H9 (cell line): Measurements from ENCODE around the gene CSF1R. TPM values are rescaled to one million over a fixed set of nuclear protein-coding genes. Genes with fewer than 3 reads are reported as not detected.

Source experiments
- DNase-seq: peaks from one replicate; pipeline ENCODE4 v3.0.0-alpha.2; 2017
- H2AFZ ChIP-seq: one replicate; pipeline ENCODE4 v1.6.1; 2013; ENCODE audit warnings: mild to moderate bottlenecking, low read length, control low read depth, moderate library complexity
- H2AK5ac ChIP-seq: 2 replicates; pipeline ENCODE4 v1.6.1; 2013; ENCODE audit warnings: low read length, control low read depth, mixed read lengths; ENCODE audit not compliant: insufficient read length
- H2BK120ac ChIP-seq: one replicate; pipeline ENCODE4 v1.6.1; 2013; ENCODE audit warnings: low read depth, mild to moderate bottlenecking, low read length, control low read depth, inconsistent platforms; ENCODE audit not compliant: poor library complexity, severe bottlenecking
- H2BK12ac ChIP-seq: 2 replicates; pipeline ENCODE4 v1.6.1; 2013; ENCODE audit warnings: low read length, control low read depth, mixed read lengths, low read depth; ENCODE audit not compliant: insufficient read length
- H2BK15ac ChIP-seq: 2 replicates; pipeline ENCODE4 v1.6.1; 2013; ENCODE audit warnings: low read depth, low read length, control low read depth
- H2BK20ac ChIP-seq: one replicate; pipeline ENCODE4 v1.6.1; 2013; ENCODE audit warnings: low read depth, mild to moderate bottlenecking, low read length, control low read depth, inconsistent platforms; ENCODE audit not compliant: poor library complexity, severe bottlenecking
- H2BK5ac ChIP-seq: 2 replicates; pipeline ENCODE4 v1.6.1; 2013; ENCODE audit warnings: low read length, control low read depth, mixed read lengths; ENCODE audit not compliant: insufficient read length
- H3K14ac ChIP-seq: 2 replicates; pipeline ENCODE4 v1.6.1; 2013; ENCODE audit warnings: low read length, control low read depth; ENCODE audit not compliant: insufficient read depth
- H3K18ac ChIP-seq: 2 replicates; pipeline ENCODE4 v1.6.1; 2013; ENCODE audit warnings: low read depth, mild to moderate bottlenecking, mixed read lengths, low read length, control low read depth; ENCODE audit not compliant: insufficient read length
- H3K23ac ChIP-seq: 2 replicates; pipeline ENCODE4 v1.6.1; 2013; ENCODE audit warnings: low read length, control low read depth, mixed read lengths, low read depth; ENCODE audit not compliant: insufficient read length
- H3K23me2 ChIP-seq: 2 replicates; pipeline ENCODE4 v1.6.1; 2013; ENCODE audit warnings: low read depth, mild to moderate bottlenecking, mixed read lengths, low read length, control low read depth; ENCODE audit not compliant: insufficient read length, poor library complexity, severe bottlenecking
- H3K27ac ChIP-seq: 2 replicates; pipeline ENCODE4 v1.5.1; 2013; ENCODE audit warnings: low read length, control low read depth, mixed read lengths, low read depth; ENCODE audit not compliant: insufficient read length
- H3K27me3 ChIP-seq: 2 replicates; pipeline ENCODE4 v1.6.1; 2013; ENCODE audit warnings: low read length, control low read depth, inconsistent platforms; ENCODE audit not compliant: insufficient read depth
- H3K4ac ChIP-seq: 2 replicates; pipeline ENCODE4 v1.6.1; 2013; ENCODE audit warnings: low read depth, mild to moderate bottlenecking, control low read depth, inconsistent platforms, low read length, moderate library complexity
- H3K4me1 ChIP-seq: 2 replicates; pipeline ENCODE4 v1.6.1; 2013; ENCODE audit warnings: low read length, control low read depth, inconsistent platforms; ENCODE audit not compliant: insufficient read depth
- H3K4me2 ChIP-seq: 2 replicates; pipeline ENCODE4 v1.6.1; 2013; ENCODE audit warnings: low read length, control low read depth, mixed read lengths; ENCODE audit not compliant: insufficient read length, insufficient read depth
- H3K56ac ChIP-seq: 2 replicates; pipeline ENCODE4 v1.6.1; 2013; ENCODE audit warnings: low read depth, mild to moderate bottlenecking, mixed read lengths, low read length, control low read depth; ENCODE audit not compliant: insufficient read length
- H3K79me1 ChIP-seq: 2 replicates; pipeline ENCODE4 v1.6.1; 2013; ENCODE audit warnings: low read depth, mild to moderate bottlenecking, moderate library complexity, low read length, control low read depth, inconsistent platforms; ENCODE audit not compliant: insufficient read depth, poor library complexity, severe bottlenecking
- H3K79me2 ChIP-seq: 2 replicates; pipeline ENCODE4 v1.6.1; 2013; ENCODE audit warnings: low read length, control low read depth, inconsistent platforms; ENCODE audit not compliant: insufficient read depth
- H3K9ac ChIP-seq: 2 replicates; pipeline ENCODE4 v1.6.1; 2013; ENCODE audit warnings: low read length, control low read depth, mixed read lengths; ENCODE audit not compliant: insufficient read length; ENCODE audit errors: extremely low read depth
- H3K9me3 ChIP-seq: one replicate; pipeline ENCODE4 v1.6.1; 2013; ENCODE audit warnings: low read depth, low read length, inconsistent platforms; ENCODE audit not compliant: control insufficient read depth
- H3T11ph ChIP-seq: one replicate; pipeline ENCODE4 v1.6.1; 2013; ENCODE audit warnings: mild to moderate bottlenecking, low read length, control low read depth, inconsistent platforms
- H4K20me1 ChIP-seq: one replicate; pipeline ENCODE4 v1.6.1; 2013; ENCODE audit not compliant: control insufficient read depth, insufficient read length, insufficient read depth
- H4K5ac ChIP-seq: 2 replicates; pipeline ENCODE4 v1.6.1; 2013; ENCODE audit warnings: low read depth, mild to moderate bottlenecking, mixed read lengths, low read length, control low read depth; ENCODE audit not compliant: insufficient read length
- H4K8ac ChIP-seq: replicated peaks from 2 replicates; pipeline ENCODE4 v1.6.1; 2013; ENCODE audit warnings: low read length, control low read depth, mixed read lengths, low read depth; ENCODE audit not compliant: insufficient read length
- H4K91ac ChIP-seq: 2 replicates; pipeline ENCODE4 v1.6.1; 2013; ENCODE audit warnings: low read depth, mild to moderate bottlenecking, moderate library complexity, mixed read lengths, low read length, control low read depth; ENCODE audit not compliant: insufficient read length
- H3K27ac Mint-ChIP-seq, 3 experiments: 2 replicates in 2 of 3; 3 replicates in 1 of 3; pipeline ENCODE4 v1.8.0; 2020 to 2021; ENCODE audit warnings: mixed read lengths in 3 of 3, mild to moderate bottlenecking in 1 of 3, moderate library complexity in 1 of 3
- H3K27me3 Mint-ChIP-seq: 2 replicates; pipeline ENCODE4 v1.8.0; 2021; ENCODE audit warnings: low read depth, mild to moderate bottlenecking, moderate library complexity, mixed read lengths
- H3K36me3 Mint-ChIP-seq, 3 experiments: 2 replicates in 2 of 3; 3 replicates in 1 of 3; pipeline ENCODE4 v1.8.0; 2020 to 2021; ENCODE audit warnings: low read depth in 3 of 3, mixed read lengths in 3 of 3; ENCODE audit not compliant: insufficient read depth in 1 of 3
- H3K4me1 Mint-ChIP-seq, 2 experiments: 2 replicates each; pipeline ENCODE4 v1.8.0; 2020; ENCODE audit warnings: mixed read lengths in 2 of 2
- H3K4me3 Mint-ChIP-seq, 2 experiments: 2 replicates in 1 of 2; 3 replicates in 1 of 2; pipeline ENCODE4 v1.8.0; 2020 to 2021; ENCODE audit warnings: mild to moderate bottlenecking in 2 of 2, mixed read lengths in 2 of 2, moderate library complexity in 1 of 2
- H3K9me3 Mint-ChIP-seq, 2 experiments: 2 replicates in 1 of 2; 3 replicates in 1 of 2; pipeline ENCODE4 v1.8.0; 2020; ENCODE audit warnings: mild to moderate bottlenecking in 2 of 2, mixed read lengths in 2 of 2, moderate library complexity in 1 of 2
- CTCF ChIP-seq: fragments of 200-600 bp; sonication (generic); conservative IDR thresholded peaks from 3 replicates; pipeline ENCODE4 v1.8.0; 2021; ENCODE audit warnings: antibody characterized with exemption, mild to moderate bottlenecking
- WGBS: extraction: QIAGEN DNeasy Blood & Tissue Kit; methylation state at CpG from one replicate; pipeline ENCODE4 v1.1.7; 2013; ENCODE audit warnings: missing lambda C conversion rate, low lambda C conversion rate, mixed read lengths; ENCODE audit not compliant: insufficient read length; ENCODE audit errors: extremely low coverage; 5-methylcytosine and 5-hydroxymethylcytosine counted together
- total RNA-seq: library from RNA; stranded (reverse); gene quantifications from 2 replicates; pipeline ENCODE4 v1.2.1, GENCODE V29; 2021

The CSF1R gene
- total RNA-seq, 1 experiment from 2014 or later: 0.13 TPM

- WGBS: no CpG with 5 or more reads among the region's 5 CpGs
- H3K27me3 Mint-ChIP-seq: peaks cover 2% of the 10 kb centered on the region
- Histone ChIP-seq H3K27me3 (no peaks in the 10 kb centered on the region), H3K18ac (no peak overlapping the region), H2BK15ac (no peak overlapping the region), H2AK5ac (no peak overlapping the region), H3K4me1 (no peaks in the 10 kb centered on the region), H3K9me3 (no peaks in the 10 kb centered on the region), H4K5ac (no peak overlapping the region), H3K79me1 (no peaks in the 10 kb centered on the region), H3K27ac (no peak overlapping the region), H2BK120ac (no peak overlapping the region), H4K20me1 (no peaks in the 10 kb centered on the region), H3T11ph (no peak overlapping the region), H3K9ac (no peak overlapping the region), H3K56ac (no peak overlapping the region), H3K23ac (no peak overlapping the region), H3K4ac (no peak overlapping the region), H3K4me2 (no peak overlapping the region), H3K14ac (no peak overlapping the region), H2BK20ac (no peak overlapping the region), H2BK12ac (no peak overlapping the region), H4K91ac (no peak overlapping the region), H2BK5ac (no peak overlapping the region), H3K23me2 (no peaks in the 10 kb centered on the region), H3K79me2 (no peaks in the 10 kb centered on the region), H2AFZ (no peak overlapping the region), H4K8ac (no peak overlapping the region)
- no peak for DNase-seq
- H3K4me1 Mint-ChIP-seq: peaks cover 0 to 8% of the 10 kb centered on the region in 2 experiments; a peak in 1 of 4 replicates
- H3K36me3 Mint-ChIP-seq: no peaks in the 10 kb centered on the region
- no peaks in the 10 kb centered on the region; a peak in 1 of 5 replicates for H3K9me3 Mint-ChIP-seq
- no peak for TF ChIP-seq CTCF
- no peak overlapping the region for H3K4me3 Mint-ChIP-seq
- no peak overlapping the region for H3K27ac Mint-ChIP-seq
These were observed 13.2 kb downstream of the CSF1R start for GRCh38 chr5:150073086-150073625.
